SIG-M5 treated with dmso at 0.1 percent for 504 hours (cell line): ENCODE results near the gene RUNDC1.

Experiments used
- DNase-seq: peaks from one replicate; lab custom pipeline; 2025; ENCODE audit not compliant: unreplicated experiment; lab: John Stamatoyannopoulos, UW

The RUNDC1 gene

DNA sequence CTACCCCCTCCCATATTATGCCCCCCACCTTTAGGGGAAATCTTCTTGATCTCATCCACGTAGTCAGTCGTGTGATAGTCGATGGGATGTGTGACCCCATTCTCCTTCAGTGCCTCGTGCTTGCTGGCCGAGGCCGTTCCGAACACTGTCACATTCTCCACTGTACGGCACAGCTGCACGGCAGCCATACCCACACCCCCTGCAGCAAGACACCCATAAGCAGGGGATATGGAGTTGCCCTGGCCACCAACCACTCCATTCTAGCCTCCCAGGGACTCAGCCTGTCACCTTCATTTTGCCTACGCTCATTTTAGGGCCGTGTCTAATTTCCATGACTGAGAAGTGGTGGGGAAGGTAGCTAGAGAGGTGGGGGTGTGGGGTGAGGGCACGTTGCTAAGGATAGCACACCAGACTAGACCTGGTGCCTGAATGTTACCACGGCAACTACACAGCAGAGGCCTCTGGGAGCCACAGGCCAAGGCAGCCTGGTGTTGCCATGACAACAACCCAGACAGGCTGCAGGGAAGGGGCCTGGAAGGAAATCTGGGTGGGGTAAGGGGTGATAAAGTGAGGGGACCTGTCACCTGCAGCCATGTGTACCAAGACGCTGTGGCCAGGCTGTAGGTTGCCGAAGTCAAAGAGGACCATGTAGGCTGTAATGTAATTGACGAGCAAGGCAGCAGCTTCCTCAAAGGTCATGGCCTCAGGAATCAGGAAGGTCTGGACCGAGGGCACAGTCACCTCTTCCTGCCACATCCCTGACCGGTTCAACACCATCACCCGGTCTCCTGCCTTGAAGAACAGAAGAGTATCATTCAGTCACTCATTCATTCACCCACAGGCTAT, 37.9 kb downstream of the RUNDC1 start:
- DNase-seq, result no peak

DNA sequence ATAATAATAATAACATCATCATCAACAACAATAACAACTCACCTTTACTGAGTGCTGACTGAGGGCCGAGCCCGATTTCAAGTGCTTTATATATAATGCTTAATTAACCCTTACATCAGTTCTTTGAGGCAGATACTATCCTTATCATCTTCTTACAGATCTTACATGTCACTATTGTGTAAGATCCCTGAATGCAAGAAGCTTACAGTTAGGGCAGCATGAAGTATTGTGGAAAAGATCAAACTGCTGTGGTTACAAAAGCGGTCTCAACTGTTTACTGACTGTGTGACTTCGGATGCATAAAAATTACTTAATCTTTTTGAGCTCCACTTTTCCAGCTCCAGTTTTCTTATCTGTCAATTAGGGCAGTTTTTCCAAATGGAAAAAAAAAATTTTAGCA, 38.6 kb downstream of the RUNDC1 start:
- DNase-seq, result peak; percentile 95

DNA sequence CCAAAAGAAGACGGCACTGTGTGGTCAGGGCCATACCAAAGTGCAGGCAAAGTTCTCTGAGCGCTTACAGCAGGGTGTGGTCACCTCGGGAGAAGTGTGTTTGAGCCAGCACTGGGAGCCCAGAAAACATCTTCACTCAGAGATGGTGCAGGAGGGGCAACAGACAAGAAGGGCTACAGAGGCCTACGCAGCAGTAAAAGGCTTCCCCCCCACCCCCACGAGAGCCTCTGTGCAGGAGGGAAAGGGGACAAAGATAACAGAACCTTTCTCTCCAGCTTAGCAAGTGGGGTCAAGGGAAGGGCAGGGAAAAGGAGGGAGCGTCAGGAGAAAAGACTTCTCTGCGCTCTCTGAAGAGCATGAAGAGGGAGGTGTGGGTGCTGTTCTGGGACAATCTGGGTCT, 39.1 kb downstream of the RUNDC1 start:
- DNase-seq, result peak; percentile 76

DNA sequence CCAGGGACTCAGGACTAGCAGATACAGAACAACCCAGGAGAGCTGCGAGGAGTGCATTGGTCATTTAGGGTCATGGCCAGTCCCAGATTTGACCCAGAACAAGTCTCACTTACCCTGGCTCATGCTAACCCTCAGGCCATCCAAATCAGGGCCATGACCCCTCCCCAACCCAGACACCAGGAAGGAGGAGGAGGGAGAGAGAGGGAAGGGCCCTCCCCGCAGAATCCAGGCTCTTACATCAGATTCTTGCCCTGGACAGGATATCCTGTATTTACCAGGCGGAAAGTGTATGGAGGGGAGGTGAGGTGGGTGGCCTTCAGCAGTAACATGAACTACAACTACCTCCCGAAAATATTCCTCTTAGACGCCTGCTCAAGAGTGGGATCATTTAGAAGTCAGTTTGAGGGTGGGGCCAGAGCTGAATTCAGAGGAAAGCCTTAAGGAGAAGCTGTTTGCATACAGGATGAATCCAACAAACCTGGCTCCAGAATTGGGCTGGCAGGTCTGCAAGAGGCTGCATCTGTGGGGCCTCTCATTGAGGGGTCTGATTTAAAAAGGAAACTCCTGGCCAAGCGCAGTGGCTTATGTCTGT, 39.8 kb downstream of the RUNDC1 start:
- DNase-seq, result no peak

DNA sequence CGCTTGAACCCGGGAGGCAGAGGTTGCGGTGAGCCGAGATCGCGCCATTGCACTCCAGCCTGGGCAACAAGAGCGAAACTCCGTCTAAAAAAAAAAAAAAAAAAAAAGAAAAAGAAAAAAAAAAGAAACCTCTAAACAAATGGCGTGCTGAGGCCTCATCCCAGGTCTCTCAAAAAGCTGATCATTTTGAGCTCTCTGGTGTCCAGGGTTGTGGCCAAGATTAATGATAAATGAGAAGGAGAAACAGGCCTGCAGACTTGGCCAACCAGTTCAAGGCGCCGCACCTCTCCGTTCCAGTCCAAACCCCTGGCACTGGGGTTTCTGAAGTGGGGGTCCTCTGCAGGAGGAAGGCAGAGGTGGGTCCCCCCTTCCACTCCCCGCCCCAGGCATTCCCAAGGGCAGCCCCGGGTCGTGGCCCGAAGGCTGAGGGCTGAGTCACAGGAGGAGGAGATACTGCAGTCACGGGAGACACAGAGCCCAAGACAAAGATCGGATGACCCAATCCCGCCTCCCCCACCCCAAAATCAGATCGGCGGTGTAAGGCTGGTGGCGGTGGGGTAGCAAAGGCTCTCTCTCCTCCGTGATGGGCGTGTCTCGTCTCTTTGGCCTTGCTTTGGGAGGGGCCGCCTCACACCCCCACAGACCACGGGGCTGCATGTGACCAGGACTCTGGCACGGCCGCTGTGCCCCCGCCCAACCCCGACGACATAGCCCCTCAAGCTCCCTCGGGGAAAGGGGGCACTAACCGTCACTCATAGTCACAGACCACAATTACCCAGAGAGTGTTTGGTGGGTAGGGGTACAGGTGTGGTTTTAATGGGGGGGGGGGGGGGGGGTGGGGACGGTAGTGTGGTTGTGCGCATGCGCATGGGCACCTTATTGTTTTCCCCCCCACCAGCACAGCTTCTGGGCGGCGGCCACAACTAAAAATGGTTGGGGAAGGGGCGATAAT, 40.7 kb downstream of the RUNDC1 start:
- DNase-seq, result peak; percentile 57

DNA sequence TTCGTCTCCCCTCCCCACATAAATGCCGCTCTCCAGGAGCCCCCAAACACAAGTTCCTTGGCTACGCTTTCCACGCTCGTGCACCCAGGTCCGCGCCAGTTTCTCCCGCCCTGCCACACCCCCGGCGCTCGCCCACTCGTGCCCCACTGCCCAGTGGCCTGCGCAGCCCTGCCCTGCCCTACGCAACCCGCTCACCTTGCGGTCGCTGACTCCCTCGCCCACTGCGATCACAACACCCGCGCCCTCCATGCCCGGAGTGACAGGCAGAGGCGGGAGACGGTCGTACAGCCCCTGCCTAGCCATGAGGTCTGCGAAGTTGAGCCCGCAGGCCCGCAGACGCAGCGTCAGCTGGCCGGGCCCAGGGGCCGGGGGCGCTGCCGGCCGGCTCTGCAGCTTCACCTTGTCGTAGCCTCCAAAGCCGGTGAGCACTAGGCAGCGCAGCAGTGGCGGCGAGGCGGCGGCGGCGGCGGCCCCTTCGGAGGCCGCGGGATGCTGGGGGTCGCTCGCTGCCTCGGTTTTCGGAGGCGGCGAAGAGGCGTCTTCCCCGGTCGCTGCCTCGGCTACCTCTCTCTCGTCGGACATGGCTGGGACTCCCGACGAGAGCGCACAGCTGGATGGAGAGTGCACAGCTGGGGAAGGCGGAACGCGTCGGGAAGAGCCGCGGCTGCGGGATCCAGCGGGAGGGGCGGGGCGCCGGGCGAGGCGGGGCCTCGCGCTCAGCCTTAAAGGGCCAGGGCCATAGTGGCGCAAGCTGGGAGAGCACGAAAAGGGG, 41.6 kb downstream of the RUNDC1 start, which contains the start of gene VAT1:
TSS of gene VAT1 (minus strand) at position 645 of the 772 bp plus-strand sequence. CDS start at position 582, 63 bp downstream.
- peak; percentile 73 for DNase-seq

DNA sequence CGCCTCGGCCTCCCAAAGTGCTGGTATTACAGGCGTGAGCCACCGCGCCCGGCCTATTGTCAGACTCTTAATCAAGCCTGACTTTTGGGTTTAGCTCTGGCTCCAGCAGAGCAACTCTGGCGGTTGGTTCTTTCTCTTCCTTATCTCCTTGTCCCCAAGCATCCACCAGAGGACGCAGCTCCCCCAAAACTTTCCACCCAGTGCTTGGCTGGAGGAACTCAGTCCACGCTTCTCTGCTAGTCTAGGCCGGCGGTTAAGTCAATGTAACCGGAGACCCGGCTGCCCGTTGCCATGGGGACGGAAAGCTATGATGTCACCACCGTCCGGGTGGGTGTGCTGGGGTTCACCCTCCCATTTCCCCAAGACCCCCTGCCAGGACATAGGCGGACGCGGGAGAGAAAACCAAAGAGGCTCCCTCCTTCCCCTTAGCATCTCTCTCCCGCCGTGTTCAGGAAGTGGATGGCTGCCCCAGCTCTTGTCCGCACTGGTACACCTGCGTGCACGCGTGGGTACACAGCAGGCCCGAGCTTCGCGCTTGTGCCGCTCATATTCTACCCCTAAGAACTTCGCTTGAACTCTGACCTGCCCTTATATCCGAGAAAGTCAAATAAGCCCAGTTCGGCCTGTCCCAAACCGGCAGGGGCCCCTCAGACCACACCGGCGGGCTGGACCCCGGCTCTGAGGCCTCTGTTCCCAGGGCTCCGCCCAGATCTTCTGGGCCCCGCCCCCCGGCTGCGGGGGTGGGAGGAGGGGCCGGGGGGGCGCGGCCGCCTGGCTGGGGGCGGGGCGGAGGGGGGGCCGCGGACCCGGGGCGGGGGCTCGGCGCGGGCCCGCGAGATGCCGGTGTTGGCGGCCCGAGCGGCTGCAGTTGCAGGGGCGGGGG, 44.3 kb downstream of the RUNDC1 start, which contains the start of gene RND2:
TSS of gene RND2 (plus strand) at position 825 of the 883 bp plus-strand sequence. CDS start 117 bp downstream, outside the sequence.
- DNase-seq, result peak; percentile 96

DNA sequence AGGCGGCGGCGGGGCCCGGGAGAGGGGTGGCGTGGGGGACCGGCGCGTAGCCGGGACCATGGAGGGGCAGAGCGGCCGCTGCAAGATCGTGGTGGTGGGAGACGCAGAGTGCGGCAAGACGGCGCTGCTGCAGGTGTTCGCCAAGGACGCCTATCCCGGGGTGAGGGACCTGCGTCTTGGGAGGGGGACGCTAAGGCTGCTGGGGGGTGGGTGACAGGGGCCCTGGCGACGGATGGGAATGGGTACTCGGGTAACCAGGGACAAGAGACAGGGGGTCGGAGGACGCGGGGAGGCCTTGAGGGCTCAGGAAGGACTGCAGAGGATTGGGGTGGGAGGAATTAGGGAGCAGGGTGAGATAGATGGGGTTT, 44.9 kb downstream of the RUNDC1 start:
- no peak for DNase-seq

DNA sequence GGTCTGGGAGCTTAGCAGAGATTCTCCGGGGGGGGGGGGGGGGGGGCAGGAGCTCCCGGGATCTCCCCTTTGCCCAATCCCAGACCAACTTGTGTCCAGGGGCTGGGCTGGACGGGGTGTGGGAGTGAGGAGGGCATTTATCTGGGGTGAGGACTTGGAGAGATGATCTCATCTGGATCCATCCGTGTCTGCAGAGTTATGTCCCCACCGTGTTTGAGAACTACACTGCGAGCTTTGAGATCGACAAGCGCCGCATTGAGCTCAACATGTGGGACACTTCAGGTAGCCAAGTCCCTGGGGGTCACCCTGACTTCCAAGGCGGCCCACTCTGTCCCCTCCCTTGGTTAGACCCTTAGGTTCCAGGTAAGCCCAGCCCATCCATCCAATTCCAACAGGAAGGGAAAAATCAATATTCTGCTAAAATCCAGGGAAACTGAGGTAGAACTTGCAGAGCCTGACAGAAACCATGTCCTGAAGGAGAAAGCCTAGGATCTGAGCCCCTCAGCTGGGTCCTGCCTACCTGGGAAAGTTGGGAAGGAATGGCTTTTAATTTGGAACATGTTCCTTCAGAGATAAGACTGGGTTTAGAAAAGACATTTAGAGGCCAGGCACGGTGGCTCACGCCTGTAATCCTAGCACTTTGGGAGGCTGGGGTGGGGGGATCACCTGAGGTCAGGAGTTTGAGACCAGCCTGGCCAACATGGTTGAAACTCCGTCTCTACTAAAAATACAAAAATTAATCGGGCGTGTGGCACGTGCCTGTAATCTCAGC, 45.6 kb downstream of the RUNDC1 start:
- no peak for DNase-seq

DNA sequence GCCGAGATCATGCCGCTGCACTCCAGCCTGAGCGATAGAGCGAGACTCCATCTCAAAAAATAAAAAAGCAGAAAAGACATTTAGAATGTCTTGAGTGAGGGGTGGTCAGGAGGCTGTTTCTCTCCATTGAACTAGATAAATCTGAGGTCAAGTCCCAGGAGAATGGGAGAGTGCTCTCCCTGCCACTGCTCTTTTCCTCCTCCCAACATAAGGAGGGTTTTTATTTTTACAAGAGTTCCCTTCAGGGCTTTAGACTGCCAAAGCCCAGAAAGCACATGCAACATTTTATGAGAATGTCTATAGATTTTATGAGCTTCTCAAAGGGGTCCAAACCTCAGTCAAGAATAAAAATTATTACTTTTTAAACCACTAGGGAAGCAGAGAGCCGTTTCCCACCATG, 46.2 kb downstream of the RUNDC1 start:
- no peak for DNase-seq

DNA sequence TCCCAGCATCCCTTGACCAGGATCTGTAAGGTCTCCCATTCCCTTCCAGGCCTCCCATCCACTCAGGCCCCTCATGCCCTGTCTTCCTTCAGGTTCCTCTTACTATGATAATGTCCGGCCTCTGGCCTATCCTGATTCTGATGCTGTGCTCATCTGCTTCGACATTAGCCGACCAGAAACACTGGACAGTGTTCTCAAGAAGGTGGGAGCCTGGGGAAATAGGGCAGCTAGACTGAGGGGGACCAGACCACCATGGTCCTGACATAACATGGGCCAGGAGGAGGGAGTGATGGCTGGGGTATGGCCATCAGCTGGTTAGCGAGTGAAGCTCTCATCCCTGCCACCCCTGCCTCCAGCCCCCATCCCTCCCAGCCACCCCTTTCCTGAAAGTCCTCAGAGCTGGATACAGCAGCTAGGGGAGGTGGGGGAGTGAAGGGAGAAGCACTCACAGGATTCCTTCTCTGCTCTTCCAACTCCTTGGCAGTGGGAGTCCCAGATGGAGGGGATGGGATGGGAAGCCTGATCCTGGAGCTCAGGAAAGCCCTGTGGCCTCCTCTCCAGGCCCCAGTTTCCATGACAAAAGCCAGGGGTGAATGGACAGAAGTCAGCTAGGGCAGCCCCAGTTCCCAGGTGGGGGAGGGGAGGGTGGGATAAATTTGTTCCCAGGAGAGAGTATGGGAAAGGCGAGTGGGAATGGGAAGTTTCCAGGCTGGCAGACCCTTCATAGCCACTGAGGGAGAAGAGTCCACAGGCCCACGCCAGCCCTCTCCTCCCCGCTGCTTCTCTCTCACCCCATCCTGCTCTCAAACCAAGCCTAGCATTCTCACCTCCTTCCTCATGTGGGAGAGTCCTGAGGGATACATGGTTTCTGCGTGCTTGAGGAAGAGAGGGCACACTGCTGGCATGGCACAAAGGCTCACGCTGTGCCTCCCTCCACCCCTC, 47.0 kb downstream of the RUNDC1 start:
- DNase-seq, result no peak

DNA sequence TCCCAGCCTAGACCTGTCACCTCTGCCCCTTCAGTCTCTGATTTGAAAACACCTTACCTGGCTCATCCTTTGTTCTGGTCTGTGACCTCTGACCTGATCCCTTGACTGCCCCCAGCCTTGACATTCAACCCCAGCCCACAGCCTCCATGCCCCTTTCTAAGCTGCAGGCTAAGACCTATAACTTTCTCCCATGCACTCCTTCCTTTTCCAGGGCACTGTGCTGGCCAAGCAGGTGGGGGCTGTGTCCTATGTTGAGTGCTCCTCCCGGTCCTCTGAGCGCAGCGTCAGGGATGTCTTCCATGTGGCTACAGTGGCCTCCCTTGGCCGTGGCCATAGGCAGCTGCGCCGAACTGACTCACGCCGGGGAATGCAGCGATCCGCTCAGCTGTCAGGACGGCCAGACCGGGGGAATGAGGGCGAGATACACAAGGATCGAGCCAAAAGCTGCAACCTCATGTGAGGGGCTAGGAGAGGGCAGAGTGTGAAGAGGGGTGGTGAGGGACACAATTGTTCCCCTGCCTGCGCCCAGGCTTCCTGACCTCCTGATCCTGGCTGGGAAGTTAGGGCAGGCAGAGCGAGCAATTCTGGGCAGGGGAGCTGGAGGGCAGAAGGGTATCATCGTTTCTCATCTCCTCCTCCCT, 48.0 kb downstream of the RUNDC1 start:
- no peak for DNase-seq

DNA sequence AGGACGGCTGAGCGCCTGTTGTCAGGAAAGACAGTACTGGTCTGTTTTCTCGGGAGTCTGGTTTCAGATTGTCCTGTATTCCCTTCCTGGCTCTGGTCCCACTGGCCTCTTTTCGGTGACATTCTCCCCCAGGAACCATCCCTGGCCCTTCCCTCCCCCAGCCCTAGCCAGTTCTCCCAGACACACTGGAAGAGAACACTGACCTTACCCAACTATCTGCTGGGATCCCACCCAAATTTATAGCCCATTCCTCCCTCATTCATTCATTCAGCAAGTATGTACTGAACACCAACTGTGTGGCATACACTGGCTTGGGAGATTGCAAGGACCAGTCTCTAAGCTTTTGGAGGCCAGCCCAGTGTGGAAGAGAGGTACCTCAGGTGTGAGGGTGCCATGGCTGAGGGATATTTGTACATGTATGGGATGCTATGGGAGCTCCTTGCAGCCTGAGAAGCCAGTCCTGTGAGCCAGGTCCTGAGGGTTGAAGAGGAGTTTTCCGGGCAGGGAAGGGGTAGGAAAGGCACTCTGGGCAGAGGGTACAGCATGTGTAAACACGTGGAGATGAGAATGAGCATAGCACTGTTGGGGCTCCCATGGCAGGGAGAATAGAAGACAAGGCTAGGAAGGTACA, 49.9 kb downstream of the RUNDC1 start:
- no peak for DNase-seq

DNA sequence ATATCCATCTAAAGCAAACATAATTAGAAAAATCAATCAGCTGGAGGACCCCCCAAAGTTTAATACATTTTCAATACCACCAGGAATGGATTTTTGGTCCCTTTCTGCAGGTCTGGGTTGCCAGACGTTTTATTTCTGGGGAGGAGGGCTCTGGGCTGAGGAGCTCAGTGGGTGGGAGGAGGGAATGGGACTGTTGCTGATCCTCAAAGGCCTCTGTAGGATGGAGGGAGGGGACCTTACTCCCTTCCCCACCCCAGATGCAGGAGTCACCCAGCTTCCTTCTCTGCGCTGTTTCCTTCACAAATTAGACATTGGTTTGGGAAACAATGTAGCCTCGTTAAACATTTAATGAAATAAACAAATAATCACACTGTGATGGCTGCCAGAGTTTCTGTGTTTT, 51.3 kb downstream of the RUNDC1 start:
- no peak for DNase-seq

DNA sequence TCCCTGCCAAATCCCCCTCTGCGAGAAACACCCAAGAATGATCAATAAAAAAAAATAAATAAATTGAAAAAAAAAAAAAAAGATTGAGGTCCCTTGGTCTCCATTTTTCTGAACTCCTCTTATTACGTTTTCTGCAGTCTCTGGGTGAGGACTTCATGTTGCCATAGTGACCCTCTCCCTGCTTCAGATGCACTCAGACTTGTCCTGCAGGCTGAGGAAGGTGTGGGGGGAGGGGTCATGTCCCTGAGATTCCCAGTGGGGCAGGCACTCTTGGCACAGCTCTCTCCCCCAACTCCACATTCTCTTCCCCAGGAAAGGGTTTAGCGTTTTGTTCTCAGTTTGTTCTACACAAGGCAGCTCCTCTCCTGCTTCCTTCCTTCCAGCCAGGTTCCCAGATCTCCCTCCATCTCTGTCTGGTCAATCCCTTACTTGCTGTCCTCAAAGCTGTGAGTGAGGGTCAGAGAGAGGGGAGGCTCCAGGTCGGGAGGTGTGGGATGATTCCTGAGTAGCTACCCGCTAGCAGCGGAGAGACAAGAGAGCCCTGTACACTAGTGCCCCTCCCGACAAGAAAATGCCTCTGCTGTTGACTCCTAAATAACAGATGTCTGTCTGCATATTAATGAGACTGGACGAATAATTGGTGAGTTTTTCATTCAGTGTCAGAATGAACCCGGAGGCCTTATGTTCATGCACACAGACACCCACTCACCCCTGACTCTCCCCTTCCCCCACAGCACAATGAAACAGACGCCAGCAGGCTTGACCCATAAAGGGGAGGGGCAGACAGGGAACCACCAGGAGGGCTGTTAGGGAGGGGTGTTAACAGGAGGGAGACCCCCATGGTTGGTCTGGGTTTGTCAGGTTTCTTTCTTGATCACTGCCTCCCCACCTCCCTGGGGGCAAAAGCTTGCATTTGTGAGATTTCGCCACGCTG, 53.9 kb downstream of the RUNDC1 start:
- DNase-seq, result no peak

DNA sequence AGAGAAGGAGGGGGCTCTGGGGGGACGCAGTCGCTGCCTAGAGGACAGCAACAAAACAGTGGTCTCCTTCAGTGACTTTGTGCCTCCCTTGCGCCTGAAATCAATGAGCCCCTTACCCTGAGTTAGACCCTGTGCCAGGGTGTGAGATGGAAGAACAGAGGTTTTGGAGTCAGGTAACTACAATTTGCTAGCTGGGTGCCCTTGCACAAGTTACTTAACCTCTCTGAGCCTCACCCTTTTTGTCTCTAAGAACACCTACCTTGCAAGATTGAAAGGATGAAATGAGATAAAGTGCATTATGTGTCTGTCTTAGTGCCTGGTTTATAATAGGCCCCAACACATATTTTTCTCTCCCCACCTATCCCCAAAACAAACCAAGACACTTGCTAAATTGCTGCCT, 54.5 kb downstream of the RUNDC1 start:
- no peak for DNase-seq
